HG02970 (cell line): ENCODE measurements around the gene NEU1.
"Not testable (repeated sequence)": the region's sequence is repeated elsewhere in the genome, so short reads cannot be mapped to it uniquely, and the experiment has no call there.

Experiments used
- ATAC-seq: cut with Tn5 transposase; IDR thresholded peaks from one replicate; pipeline ENCODE4 v1.9.1; 2021; ENCODE audit warnings: mild to moderate bottlenecking, moderate library complexity, moderate number of reproducible peaks; ENCODE audit not compliant: unreplicated experiment, low FRiP score

The NEU1 gene

GRCh38 chr6:31847276-31847978 is 15.2 kb downstream of the NEU1 start:
- no peak for ATAC-seq

DNA sequence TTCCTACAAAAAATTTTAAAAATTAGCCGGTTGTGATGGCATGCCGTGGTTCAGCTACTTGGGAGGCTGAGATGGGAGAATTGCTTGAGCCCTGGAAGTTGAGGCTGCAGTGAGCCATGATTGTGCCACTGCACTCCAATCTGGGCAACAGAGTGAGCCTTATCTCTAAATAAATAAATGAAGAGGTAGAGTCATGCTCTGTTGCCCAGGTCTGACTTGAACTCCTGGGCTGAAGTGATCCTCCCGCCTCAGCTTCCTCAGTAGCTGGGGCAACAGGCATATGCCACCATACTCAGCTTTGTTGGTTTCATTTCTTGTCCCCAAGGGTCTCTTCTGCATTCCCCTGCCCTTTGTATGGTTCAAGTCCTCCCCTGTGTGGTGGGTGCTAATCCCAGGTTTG is 18.1 kb downstream of the NEU1 start:
- no peak for ATAC-seq

DNA sequence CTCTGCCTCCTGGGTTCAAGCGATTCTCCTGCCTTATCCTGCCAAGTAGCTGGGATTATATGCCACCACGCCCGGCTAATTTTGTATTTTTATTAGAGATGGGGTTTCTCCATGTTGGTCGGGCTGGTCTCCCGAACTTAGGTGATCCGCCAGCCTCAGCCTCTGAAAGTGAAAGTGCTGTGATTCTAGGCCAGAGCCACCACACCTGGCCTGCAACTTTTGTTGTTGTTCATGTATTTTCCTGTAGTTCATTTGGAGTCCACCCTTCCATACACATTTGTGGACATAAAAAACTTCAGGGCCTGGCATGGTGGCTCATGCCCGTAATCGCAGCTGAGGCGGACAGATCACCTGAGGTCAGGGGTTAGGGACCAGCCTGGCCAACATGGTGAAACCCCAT is 20.6 kb downstream of the NEU1 start:
- ATAC-seq = no peak

GRCh38 chr6:31839779-31840126 is 22.9 kb downstream of the NEU1 start:
- ATAC-seq = not testable (repeated sequence)

DNA sequence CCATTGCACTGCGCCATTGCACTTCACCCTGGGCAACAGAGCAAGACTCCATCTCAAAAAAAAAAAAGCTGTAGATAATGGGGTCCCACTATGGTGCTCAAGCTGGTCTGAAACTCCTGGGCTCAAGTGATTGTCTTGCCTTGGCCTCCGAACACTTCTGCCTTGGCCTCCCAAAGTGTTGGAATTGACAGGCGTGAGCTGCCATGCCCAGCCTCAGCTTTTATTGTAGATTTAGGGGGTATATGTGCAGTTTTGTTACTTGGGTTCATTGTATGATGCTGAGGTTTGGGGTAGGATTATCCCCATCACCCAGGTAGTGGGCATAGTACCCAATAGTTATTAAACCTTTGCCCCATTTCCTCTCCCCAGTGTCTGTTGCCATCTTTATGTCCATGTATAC is 23.7 kb downstream of the NEU1 start:
- ATAC-seq = no peak

DNA sequence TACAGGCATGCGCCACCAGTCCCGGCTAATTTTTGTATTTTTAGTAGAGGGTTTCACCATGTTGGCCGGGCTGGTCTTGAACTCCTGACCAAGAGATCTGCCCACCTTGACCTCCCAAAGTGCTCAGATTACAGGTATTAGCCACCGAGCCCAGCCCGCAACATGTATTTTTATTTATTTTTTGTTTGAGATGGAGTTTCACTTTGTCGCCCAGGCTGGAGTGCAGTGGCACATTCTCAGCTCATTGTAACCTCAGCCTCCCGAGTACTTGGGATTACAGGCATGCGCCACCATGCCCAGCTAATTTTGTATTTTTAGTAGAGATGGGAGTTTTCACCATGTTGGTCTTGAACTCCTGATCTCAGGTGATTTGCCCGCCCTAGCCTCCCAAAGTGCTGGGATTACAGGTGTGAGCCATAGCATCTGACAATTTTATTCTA is 24.5 kb downstream of the NEU1 start:
- ATAC-seq = not testable (repeated sequence)

- no peak for ATAC-seq
Measured at GRCh38 chr6:31837369-31838113, 25.1 kb downstream of the NEU1 start.

DNA sequence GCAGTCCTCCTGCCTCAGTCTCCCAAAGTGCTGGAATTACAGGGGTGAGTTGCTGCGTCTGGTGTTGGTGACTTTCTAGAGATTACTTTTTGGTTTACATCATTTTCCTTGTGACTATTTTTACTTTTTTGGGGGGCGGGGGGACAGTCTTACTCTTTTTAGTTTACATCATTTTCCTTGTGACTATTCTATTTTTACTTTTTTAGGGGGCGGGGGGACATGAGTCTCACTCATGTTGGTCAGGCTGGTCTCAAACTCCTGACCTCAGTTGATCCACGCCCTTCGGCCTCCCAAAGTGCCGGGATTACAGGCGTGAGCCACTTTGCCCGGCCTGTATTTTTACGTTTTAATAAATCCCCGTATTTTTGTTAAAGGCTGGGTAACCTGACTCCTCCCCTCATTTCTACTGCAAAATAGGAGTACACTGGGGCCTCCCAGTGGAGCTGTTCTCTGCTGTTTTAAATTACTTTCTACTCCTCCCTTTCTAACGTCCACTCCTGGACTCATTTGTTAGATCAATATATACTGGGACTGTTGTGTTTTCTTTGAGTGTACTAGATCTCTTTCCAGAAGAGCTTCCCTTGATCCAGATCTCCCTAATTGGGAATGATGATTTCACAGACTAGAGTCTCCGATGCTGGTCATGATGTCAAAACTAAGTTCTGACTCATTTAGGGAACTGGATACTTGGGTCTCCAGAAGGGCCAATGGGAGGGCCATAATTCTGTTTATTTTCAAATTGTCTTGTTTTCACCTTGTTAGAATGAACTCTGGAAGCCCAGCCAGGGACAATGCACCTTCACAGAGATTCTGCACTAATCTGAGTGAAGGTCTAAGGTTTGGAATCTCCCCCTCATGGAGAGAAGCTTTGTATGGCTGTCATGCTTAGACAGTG is 25.9 kb downstream of the NEU1 start:
- no peak for ATAC-seq

GRCh38 chr6:31836047-31836473 is 26.6 kb downstream of the NEU1 start:
- no peak for ATAC-seq

DNA sequence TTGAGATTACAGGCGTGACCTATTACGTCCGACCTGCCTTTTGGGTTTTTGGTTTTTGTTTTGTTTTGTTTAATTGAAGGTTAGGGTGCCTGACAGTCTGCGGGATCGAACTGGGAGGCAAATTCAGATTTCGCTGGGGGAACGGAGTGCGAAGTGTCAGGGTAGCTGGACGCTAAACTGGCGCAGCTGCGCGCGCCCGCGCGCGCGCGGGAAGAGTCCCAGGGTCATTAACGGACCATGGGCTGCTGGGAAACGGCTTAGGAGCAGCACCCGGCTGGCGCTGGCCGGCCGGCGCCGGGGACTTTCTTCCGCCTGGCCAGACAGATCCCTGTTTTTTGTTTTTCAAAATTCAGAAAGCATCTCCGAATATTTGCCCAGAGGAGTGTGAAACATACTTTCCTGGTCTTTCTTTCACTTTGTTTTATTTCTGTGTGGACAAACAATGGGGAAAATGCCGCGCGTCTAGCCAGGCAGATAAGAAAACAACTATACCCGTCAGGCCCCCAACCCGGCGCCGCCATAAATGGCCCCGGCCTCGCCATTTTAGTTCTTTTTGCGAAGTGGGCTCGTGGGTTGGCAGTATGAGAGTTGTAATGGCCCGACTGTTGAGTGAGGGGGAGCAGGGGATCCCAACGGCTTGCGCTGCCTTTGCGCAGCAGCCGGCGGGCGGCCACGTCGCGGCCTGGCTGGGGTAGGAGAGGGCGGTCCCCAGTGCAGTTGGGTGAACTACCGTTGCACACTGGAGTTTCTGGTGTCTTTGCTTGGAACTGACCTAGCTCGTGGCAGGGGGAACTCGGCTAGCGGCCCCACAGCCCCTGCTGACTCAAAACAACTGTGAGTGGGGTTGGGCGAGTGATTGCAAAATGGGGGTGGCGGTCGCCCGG is 28.0 kb downstream of the NEU1 start:
- ATAC-seq = peak; percentile 34

DNA sequence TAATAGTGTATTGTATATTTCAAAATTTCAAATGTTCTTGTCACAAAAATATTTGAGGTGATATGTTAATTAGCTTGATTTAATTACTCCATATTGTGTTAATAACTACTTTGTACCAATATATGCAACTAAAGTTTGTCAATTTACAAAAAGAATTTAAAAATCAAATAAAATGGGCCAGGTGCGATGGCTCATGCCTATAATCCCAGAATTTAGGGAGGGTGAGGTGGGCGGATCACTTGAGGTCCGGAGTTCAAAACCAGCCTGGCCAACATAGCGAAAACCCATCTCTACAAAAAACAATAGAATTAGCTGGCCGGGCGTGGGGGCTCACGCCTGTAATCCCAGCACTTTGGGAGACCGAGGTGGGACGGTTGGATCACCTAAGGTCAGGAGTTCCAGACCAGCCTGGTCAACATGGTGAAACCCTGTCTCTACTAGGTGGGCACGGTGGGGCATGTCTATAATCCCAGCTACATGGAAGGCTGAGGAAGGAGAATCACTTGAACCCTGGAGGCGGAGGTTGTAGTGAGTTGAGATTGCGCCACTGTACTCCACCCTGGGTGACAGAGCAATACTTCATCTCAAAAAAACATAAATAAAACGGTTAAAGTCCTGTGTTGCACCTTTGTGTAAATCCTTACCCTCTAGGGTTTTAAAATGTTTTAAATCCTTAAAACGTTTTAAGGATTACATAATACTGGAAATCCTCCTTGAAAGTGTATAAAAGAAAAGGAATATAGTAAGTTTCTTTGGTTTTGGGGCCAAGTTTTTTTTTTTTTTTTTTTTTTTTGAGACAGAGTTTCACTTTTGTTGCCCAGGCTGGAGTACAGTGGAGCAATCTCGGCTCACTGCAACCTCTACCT is 31.0 kb downstream of the NEU1 start:
- ATAC-seq = no peak

- no peak for ATAC-seq
Measured at GRCh38 chr6:31830886-31831335, 31.7 kb downstream of the NEU1 start.

- no peak for ATAC-seq
Measured at GRCh38 chr6:31829633-31830283, 32.9 kb downstream of the NEU1 start.

GRCh38 chr6:31827286-31828079 is 35.1 kb downstream of the NEU1 start, which contains the start of gene HSPA1B:
HSPA1B (plus strand) TSS chr6:31827738; CDS start chr6:31827951, 213 bp downstream.
- peak; percentile 61 for ATAC-seq

DNA sequence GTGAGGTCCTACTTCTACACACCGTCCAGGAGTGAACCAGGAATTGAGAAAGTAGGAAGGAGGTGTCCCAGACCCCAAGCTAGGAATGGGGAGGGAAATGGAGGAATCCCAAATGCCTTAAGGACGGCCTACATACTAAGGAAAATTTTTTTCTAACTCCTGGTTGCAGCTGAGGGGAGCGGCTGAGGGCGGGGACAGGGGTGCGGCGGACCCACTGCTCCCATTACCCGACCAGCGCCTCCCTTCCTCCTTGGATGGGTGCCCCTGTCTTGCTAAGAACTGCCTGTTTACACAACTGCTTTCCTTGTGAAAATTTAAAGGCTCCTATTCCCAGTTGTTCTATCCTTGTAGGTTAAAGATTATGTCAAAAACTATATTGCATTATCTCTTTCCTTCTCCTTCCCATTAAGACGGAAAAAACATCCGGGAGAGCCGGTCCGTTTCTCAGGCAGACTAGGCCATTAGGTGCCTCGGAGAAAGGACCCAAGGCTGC is 35.8 kb downstream of the NEU1 start:
- ATAC-seq = peak; percentile 4

DNA sequence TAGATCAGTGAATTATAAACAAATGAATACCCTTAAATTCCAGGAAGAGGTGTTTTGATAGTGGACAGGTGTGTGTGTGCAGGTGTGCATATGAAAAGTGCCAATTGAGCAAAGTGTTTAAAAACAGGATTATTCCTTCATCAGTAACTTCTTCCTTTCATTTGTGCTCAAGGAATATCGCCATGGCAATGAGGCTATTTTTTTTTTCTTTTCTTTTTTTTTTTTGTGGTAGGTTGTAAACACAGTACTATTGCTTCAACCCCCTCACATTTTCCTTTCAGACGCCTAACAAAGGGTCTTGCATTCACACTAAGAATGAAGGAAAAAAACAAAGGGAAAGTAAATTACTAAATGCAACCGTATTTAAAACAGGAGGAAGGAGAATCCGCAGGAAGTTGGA is 37.1 kb downstream of the NEU1 start:
- ATAC-seq = no peak

DNA sequence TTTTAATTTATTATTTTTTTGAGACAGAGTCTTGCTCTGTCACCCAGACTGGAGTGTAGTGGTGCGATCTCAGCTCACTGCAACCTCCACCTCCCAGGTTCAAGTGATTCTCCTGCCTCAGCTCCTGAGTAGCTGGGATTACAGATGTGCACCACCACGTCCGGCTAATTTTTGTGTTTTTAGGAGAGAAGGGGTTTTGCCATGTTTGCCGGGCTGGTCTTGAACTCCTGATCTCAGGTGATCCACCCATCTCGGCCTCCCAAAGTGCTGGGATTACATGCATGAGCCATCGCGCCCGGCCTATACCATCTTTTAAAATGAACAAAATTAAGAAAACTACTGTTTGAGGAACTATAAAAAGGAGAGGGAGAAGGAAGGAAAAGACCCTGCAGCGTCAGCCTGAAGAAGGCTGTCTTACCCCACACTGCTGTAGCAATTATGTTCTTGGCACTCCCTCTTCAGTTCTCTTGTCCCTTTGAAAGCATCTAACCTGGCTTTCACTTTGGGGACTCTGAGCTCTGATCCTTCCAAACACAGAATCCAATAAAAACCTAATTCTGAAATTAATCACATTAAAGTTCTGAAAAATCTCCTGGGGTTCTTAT is 38.9 kb downstream of the NEU1 start:
- not testable (repeated sequence) for ATAC-seq
